CD8-positive, alpha-beta memory T cell (primary cell): ENCODE data around the gene CFI. TPM values are rescaled to one million over a fixed set of nuclear protein-coding genes. Genes with fewer than 3 reads are reported as not detected.

ENCODE experiments used
- CTCF ChIA-PET: fragments of 350-600 bp; sonication (Branson Sonifier 250); formaldehyde crosslinking; loops from one replicate; lab custom pipeline; 2021; ENCODE audit warnings: antibody characterized with exemption; lab: Charles Lee
- POLR2A ChIA-PET: fragments of 350-600 bp; sonication (Branson Sonifier 250); formaldehyde crosslinking; loops from one replicate; lab custom pipeline; 2021; ENCODE audit warnings: antibody characterized with exemption; lab: Charles Lee
- DNase-seq, 5 donors: peaks; one replicate each; pipeline versions ENCODE4 v3.0.0 to v3.0.0-alpha.2; 2020 to 2022; ENCODE audit warnings: mixed read lengths in 1 of 5
- H3K27ac ChIP-seq: one replicate; pipeline ENCODE4 v1.7.0; 2013; ENCODE audit warnings: low read depth, mild to moderate bottlenecking, low read length, moderate library complexity
- H3K27me3 ChIP-seq: 2 replicates; pipeline ENCODE4 v1.7.0; 2013; ENCODE audit warnings: low read length, mild to moderate bottlenecking; ENCODE audit not compliant: insufficient read depth, poor library complexity, severe bottlenecking
- H3K36me3 ChIP-seq: 2 replicates; pipeline ENCODE4 v1.7.0; 2013; ENCODE audit warnings: mild to moderate bottlenecking, low read length, moderate library complexity; ENCODE audit not compliant: insufficient read depth
- H3K4me1 ChIP-seq: 2 replicates; pipeline ENCODE4 v1.7.0; 2013; ENCODE audit warnings: mild to moderate bottlenecking, low read length, moderate library complexity; ENCODE audit not compliant: insufficient read depth
- H3K4me3 ChIP-seq: 2 replicates; pipeline ENCODE4 v1.7.0; 2013; ENCODE audit warnings: mild to moderate bottlenecking, low read length
- H3K9me3 ChIP-seq: 2 replicates; pipeline ENCODE4 v1.7.0; 2013; ENCODE audit warnings: mild to moderate bottlenecking, low read length
- H3K27ac Mint-ChIP-seq, 8 donors: one replicate each; pipeline ENCODE4 v1.8.0; 2020 to 2021; ENCODE audit warnings: mixed read lengths in 8 of 8, mild to moderate bottlenecking in 6 of 8, inconsistent platforms in 3 of 8, moderate library complexity in 3 of 8
- H3K27me3 Mint-ChIP-seq, 2 donors: one replicate each; pipeline ENCODE4 v1.8.0; 2020 to 2021; ENCODE audit warnings: mixed read lengths in 2 of 2, mild to moderate bottlenecking in 1 of 2, moderate library complexity in 1 of 2
- H3K36me3 Mint-ChIP-seq, 3 donors: one replicate each; pipeline ENCODE4 v1.8.0; 2020 to 2021; ENCODE audit warnings: mixed read lengths in 3 of 3, inconsistent platforms in 1 of 3, mild to moderate bottlenecking in 1 of 3
- H3K4me1 Mint-ChIP-seq, 3 donors: one replicate each; pipeline ENCODE4 v1.8.0; 2020 to 2021; ENCODE audit warnings: mixed read lengths in 3 of 3, inconsistent platforms in 1 of 3, mild to moderate bottlenecking in 1 of 3
- H3K4me3 Mint-ChIP-seq, 7 donors: one replicate each; pipeline ENCODE4 v1.8.0; 2020 to 2021; ENCODE audit warnings: mixed read lengths in 7 of 7, mild to moderate bottlenecking in 6 of 7, moderate library complexity in 4 of 7, inconsistent platforms in 2 of 7
- H3K9me3 Mint-ChIP-seq, 5 donors: one replicate each; pipeline ENCODE4 v1.8.0; 2020 to 2022; ENCODE audit warnings: mixed read lengths in 5 of 5, mild to moderate bottlenecking in 3 of 5, moderate library complexity in 2 of 5, inconsistent platforms in 1 of 5
- polyA plus RNA-seq: library from polyadenylated mRNA; unstranded; fragments of 300-500 nt; fragmentation: Illumina TruSeq; gene quantifications from one replicate; pipeline ENCODE4 v1.2.3, GENCODE V29; 2021
- total RNA-seq, 2 experiments: library from RNA; stranded (reverse); gene quantifications; one replicate each; pipeline ENCODE4 v1.2.3, GENCODE V29; 2021

CFI gene
- total and polyA plus RNA-seq, 3 experiments from 2014 or later = 0.13 TPM; not detected in 2

- H3K36me3 Mint-ChIP-seq = no peaks in the 10 kb centered on the region
- H3K4me1 ChIP-seq = no peaks in the 10 kb centered on the region
- H3K9me3 ChIP-seq = no peaks in the 10 kb centered on the region
- H3K27ac ChIP-seq = no peak overlapping the region
- H3K27ac Mint-ChIP-seq = no peak overlapping the region
- H3K27me3 ChIP-seq = no peaks in the 10 kb centered on the region
- DNase-seq = no peak
- no peak overlapping the region for H3K4me3 Mint-ChIP-seq
- H3K36me3 ChIP-seq = no peaks in the 10 kb centered on the region
- no peak overlapping the region for H3K4me3 ChIP-seq
- peaks cover 2 to 10% of the 10 kb centered on the region in 2 donors for H3K27me3 Mint-ChIP-seq
- POLR2A ChIA-PET = interaction anchor here (0.7 kb wide), 1 partner anchor 104 kb away, joined by 5 read pairs; no protein-coding TSS in a partner anchor
- H3K4me1 Mint-ChIP-seq = no peaks in the 10 kb centered on the region
- CTCF ChIA-PET = interaction anchor here (1.1 kb wide), 1 partner anchor 21 kb away, joined by 4 read pairs; no protein-coding TSS in a partner anchor
- no peaks in the 10 kb centered on the region for H3K9me3 Mint-ChIP-seq
Measured at GRCh38 chr4:109752525-109752924, 49.3 kb downstream of the CFI start.

GRCh38 chr4:109751852-109752251 lies 49.9 kb downstream of the CFI start:
- Histone ChIP-seq H3K4me3 (no peak overlapping the region), H3K27me3 (no peaks in the 10 kb centered on the region), H3K4me1 (no peaks in the 10 kb centered on the region), H3K36me3 (no peaks in the 10 kb centered on the region), H3K27ac (no peak overlapping the region), H3K9me3 (no peaks in the 10 kb centered on the region)
- ChIA-PET CTCF (interaction anchor here (1.1 kb wide), 1 partner anchor 21 kb away, joined by 4 read pairs; no protein-coding TSS in a partner anchor), POLR2A (interaction anchor here (0.7 kb wide), 1 partner anchor 103 kb away, joined by 5 read pairs; no protein-coding TSS in a partner anchor)
- H3K4me1 Mint-ChIP-seq = no peaks in the 10 kb centered on the region
- H3K36me3 Mint-ChIP-seq = no peaks in the 10 kb centered on the region
- H3K4me3 Mint-ChIP-seq = no peak overlapping the region
- H3K9me3 Mint-ChIP-seq = no peaks in the 10 kb centered on the region
- peaks cover 2 to 6% of the 10 kb centered on the region in 2 donors for H3K27me3 Mint-ChIP-seq
- DNase-seq = no peak
- no peak overlapping the region for H3K27ac Mint-ChIP-seq

- Histone ChIP-seq H3K36me3 (no peaks in the 10 kb centered on the region), H3K4me3 (no peak overlapping the region), H3K27me3 (no peaks in the 10 kb centered on the region), H3K4me1 (no peaks in the 10 kb centered on the region), H3K27ac (no peak overlapping the region), H3K9me3 (no peaks in the 10 kb centered on the region)
- H3K36me3 Mint-ChIP-seq = no peaks in the 10 kb centered on the region
- no peak overlapping the region for H3K27ac Mint-ChIP-seq
- no peaks in the 10 kb centered on the region for H3K4me1 Mint-ChIP-seq
- ChIA-PET POLR2A (no interaction called here), CTCF (no interaction called here)
- DNase-seq = no peak
- no peaks in the 10 kb centered on the region for H3K9me3 Mint-ChIP-seq
- H3K27me3 Mint-ChIP-seq = peaks cover 2 to 3% of the 10 kb centered on the region in 2 donors
- no peak overlapping the region for H3K4me3 Mint-ChIP-seq
Measured at GRCh38 chr4:109750652-109751244, 51.1 kb downstream of the CFI start.

DNA sequence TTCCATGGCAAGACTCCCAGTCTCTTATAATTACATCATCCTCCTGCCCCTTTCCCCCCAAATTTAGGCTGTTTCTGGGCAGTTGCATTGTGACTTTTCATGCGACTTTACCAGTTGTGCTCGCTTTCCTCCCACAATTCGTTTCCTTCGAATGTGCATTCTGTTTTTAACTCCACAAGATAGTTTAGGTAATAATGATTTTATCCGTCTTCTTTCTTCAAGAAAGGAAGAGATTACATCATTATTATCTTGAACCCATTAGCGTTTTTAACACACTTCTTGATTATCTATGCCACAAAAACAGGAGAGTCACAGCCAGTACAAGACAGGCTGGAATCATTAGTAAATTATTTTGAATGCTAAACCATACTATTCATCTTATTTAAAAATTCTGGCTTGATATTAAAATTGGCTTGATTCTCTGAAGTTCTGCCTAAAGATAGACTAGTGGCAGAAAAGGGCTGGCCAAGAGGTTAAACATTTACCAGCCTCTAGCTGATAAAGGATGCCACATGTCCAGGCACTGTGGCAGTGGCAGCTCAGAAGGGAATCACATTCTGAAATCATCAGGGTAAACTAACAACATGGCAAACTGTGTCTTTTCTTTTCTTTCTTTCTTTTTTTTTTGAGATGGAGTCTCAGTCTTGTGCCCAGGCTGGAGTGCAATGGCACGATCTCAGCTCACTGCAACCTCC lies 52.3 kb downstream of the CFI start:
- no peak overlapping the region for H3K27ac Mint-ChIP-seq
- H3K4me1 Mint-ChIP-seq = no peaks in the 10 kb centered on the region
- H3K36me3 ChIP-seq = no peaks in the 10 kb centered on the region
- no peaks in the 10 kb centered on the region for H3K9me3 ChIP-seq
- H3K4me3 ChIP-seq = no peak overlapping the region
- no peak for DNase-seq
- H3K27me3 ChIP-seq = no peaks in the 10 kb centered on the region
- CTCF ChIA-PET = no interaction called here
- H3K36me3 Mint-ChIP-seq = no peaks in the 10 kb centered on the region
- POLR2A ChIA-PET = no interaction called here
- no peaks in the 10 kb centered on the region for H3K4me1 ChIP-seq
- H3K9me3 Mint-ChIP-seq = no peaks in the 10 kb centered on the region
- H3K27ac ChIP-seq = no peak overlapping the region
- H3K4me3 Mint-ChIP-seq = no peak overlapping the region
- H3K27me3 Mint-ChIP-seq = peaks cover 1 to 4% of the 10 kb centered on the region in 2 donors

DNA sequence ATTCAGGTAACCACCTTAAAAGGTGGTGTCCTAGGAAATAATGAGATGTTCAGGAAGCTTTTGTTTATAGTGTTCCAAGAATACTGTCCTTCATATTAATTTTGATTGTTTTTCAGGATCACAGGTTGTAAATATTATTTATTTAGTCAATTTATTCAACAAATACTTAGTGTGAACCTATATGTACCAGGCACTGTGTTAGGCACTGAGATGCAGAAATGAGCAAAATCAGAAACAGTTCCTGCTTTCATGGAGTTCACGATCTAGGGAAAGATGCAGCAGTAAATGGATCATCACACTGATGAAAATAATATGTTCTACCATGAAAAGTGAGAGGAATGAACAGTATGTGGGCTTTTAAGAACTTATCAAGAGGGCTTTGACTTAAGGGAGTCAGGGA lies 53.7 kb downstream of the CFI start:
- DNase-seq = no peak
- no peak overlapping the region for H3K27ac Mint-ChIP-seq
- H3K36me3 ChIP-seq = no peaks in the 10 kb centered on the region
- H3K4me3 Mint-ChIP-seq = no peak overlapping the region
- no peak overlapping the region for H3K4me3 ChIP-seq
- ChIA-PET CTCF (no interaction called here), POLR2A (no interaction called here)
- no peaks in the 10 kb centered on the region for H3K9me3 ChIP-seq
- no peak overlapping the region for H3K27ac ChIP-seq
- no peaks in the 10 kb centered on the region for H3K9me3 Mint-ChIP-seq
- H3K4me1 Mint-ChIP-seq = no peaks in the 10 kb centered on the region
- no peaks in the 10 kb centered on the region for H3K36me3 Mint-ChIP-seq
- H3K27me3 ChIP-seq = no peaks in the 10 kb centered on the region
- no peaks in the 10 kb centered on the region for H3K4me1 ChIP-seq
- peaks cover 3 to 5% of the 10 kb centered on the region in 2 donors for H3K27me3 Mint-ChIP-seq

GRCh38 chr4:109746728-109747127 lies 55.1 kb downstream of the CFI start:
- Histone ChIP-seq H3K9me3 (no peaks in the 10 kb centered on the region), H3K27ac (no peak overlapping the region), H3K27me3 (no peaks in the 10 kb centered on the region), H3K36me3 (no peaks in the 10 kb centered on the region), H3K4me3 (no peak overlapping the region), H3K4me1 (no peaks in the 10 kb centered on the region)
- ChIA-PET POLR2A (no interaction called here), CTCF (interaction anchor here (1.0 kb wide), 1 partner anchor 43 kb away, joined by 3 read pairs; the partner anchor contains the start of gene CASP6)
- no peaks in the 10 kb centered on the region for H3K4me1 Mint-ChIP-seq
- H3K27me3 Mint-ChIP-seq = peaks cover 3 to 5% of the 10 kb centered on the region in 2 donors
- DNase-seq = no peak
- H3K36me3 Mint-ChIP-seq = no peaks in the 10 kb centered on the region
- no peaks in the 10 kb centered on the region for H3K9me3 Mint-ChIP-seq
- H3K4me3 Mint-ChIP-seq = no peak overlapping the region
- no peak overlapping the region for H3K27ac Mint-ChIP-seq

GRCh38 chr4:109745830-109746229 lies 56.0 kb downstream of the CFI start:
- H3K9me3 ChIP-seq = no peaks in the 10 kb centered on the region
- ChIA-PET CTCF (no interaction called here), POLR2A (no interaction called here)
- no peak overlapping the region for H3K4me3 Mint-ChIP-seq
- H3K36me3 Mint-ChIP-seq = no peaks in the 10 kb centered on the region
- no peak overlapping the region for H3K4me3 ChIP-seq
- no peaks in the 10 kb centered on the region for H3K36me3 ChIP-seq
- peaks cover 3 to 5% of the 10 kb centered on the region in 2 donors for H3K27me3 Mint-ChIP-seq
- H3K27me3 ChIP-seq = no peaks in the 10 kb centered on the region
- H3K9me3 Mint-ChIP-seq = no peaks in the 10 kb centered on the region
- no peak overlapping the region for H3K27ac Mint-ChIP-seq
- H3K4me1 ChIP-seq = no peaks in the 10 kb centered on the region
- no peak overlapping the region for H3K27ac ChIP-seq
- no peak for DNase-seq
- H3K4me1 Mint-ChIP-seq = no peaks in the 10 kb centered on the region

DNA sequence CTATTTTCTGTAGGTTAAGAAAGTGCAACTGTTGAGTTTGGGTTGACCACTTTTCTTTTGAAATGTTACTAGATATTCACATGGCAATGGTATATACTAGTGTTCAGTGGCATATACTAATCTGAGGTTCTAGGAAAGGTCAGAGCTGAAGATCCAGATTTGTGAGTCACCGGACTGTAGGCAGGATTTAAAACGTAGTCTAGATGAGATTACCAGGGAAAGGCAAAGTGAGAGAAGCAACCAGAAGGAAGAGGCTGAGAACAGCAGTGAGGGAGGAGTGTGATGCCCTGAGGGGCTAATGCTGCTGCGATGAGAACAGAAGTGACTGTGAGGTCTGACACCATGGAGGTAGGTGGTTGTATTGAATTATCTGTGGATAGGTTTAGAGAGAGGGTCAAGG lies 62.3 kb downstream of the CFI start:
- ChIA-PET CTCF (no interaction called here), POLR2A (no interaction called here)
- Mint-ChIP-seq H3K36me3 (no peaks in the 10 kb centered on the region), H3K4me3 (no peak overlapping the region), H3K4me1 (no peaks in the 10 kb centered on the region), H3K9me3 (no peaks in the 10 kb centered on the region), H3K27ac (no peak overlapping the region), H3K27me3 (peaks cover 7 to 10% of the 10 kb centered on the region in 2 donors)
- no peaks in the 10 kb centered on the region for H3K9me3 ChIP-seq
- H3K4me3 ChIP-seq = no peak overlapping the region
- no peaks in the 10 kb centered on the region for H3K4me1 ChIP-seq
- DNase-seq = no peak
- no peaks in the 10 kb centered on the region for H3K36me3 ChIP-seq
- no peaks in the 10 kb centered on the region for H3K27me3 ChIP-seq
- H3K27ac ChIP-seq = no peak overlapping the region
